Cardiac fibroblast (primary cell): ENCODE measurements around the gene MON1A.
"Not testable (repeated sequence)": the region's sequence is repeated elsewhere in the genome, so short reads cannot be mapped to it uniquely, and the experiment has no call there.

Experiments
- DNase-seq, 2 donors: peaks; one replicate each; pipeline versions ENCODE4 v3.0.0 to v3.0.0-alpha.2; 2010; ENCODE audit warnings: low read depth in 2 of 2
- H3K4me3 ChIP-seq, 2 donors: replicated peaks in 1 of 2; 1 replicate in 1 of 2; 2 replicates in 1 of 2; pipeline ENCODE4 v1.5.1; 2011; ENCODE audit warnings: low read depth in 2 of 2, low read length in 2 of 2, mild to moderate bottlenecking in 2 of 2, moderate library complexity in 1 of 2
- TF ChIP-seq, protein P1 (sequence below): IDR thresholded peaks from one replicate; pipeline ENCODE4 v1.5.1; 2011; ENCODE audit warnings: low read depth, mild to moderate bottlenecking, low read length, inconsistent platforms

MON1A gene

DNA sequence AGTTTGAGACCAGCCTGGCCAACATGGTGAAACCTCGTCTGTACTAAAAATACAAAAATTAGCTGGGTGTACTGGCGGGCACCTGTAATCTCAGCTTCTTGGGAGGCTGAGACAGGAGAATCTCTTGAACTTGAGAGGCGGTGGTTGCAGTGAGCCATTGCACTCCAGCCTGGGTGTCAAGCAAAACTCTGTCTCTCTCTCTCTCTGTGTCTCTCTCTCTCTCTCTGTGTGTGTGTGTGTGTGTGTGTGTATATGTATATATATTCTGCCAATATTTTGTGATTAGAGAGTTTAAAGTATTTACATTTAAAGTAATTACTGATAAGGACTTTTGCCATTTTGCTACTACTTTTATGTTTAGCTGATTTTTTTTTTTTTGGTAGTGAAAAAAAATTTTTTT lies 26.0 kb upstream of the MON1A start:
- TF ChIP-seq, protein P1, sequence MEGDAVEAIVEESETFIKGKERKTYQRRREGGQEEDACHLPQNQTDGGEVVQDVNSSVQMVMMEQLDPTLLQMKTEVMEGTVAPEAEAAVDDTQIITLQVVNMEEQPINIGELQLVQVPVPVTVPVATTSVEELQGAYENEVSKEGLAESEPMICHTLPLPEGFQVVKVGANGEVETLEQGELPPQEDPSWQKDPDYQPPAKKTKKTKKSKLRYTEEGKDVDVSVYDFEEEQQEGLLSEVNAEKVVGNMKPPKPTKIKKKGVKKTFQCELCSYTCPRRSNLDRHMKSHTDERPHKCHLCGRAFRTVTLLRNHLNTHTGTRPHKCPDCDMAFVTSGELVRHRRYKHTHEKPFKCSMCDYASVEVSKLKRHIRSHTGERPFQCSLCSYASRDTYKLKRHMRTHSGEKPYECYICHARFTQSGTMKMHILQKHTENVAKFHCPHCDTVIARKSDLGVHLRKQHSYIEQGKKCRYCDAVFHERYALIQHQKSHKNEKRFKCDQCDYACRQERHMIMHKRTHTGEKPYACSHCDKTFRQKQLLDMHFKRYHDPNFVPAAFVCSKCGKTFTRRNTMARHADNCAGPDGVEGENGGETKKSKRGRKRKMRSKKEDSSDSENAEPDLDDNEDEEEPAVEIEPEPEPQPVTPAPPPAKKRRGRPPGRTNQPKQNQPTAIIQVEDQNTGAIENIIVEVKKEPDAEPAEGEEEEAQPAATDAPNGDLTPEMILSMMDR, result no peak
- no peak overlapping the region for H3K4me3 ChIP-seq
- DNase-seq, result no peak

DNA sequence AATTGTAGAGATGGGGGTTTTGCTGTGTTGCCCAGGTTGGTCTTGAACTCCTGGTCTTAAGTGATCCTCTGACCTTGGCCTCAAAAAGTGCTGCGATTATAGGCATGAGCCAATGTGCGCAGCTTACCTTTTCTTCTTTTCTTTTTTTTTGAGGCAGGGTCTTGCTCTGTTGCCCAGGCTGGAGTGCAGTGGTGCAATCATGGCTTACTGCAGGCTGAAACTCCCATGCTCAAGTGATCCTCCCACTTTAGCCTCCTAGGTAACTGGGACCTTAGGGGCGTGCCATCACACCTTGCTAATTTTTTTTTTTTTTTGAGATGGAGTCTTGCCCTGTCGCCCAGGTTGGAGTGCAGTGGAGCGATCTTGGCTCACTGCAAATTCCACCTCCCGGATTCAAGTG lies 23.3 kb upstream of the MON1A start:
- no peak overlapping the region for H3K4me3 ChIP-seq
- DNase-seq, result no peak
- TF ChIP-seq, protein P1, result no peak

DNA sequence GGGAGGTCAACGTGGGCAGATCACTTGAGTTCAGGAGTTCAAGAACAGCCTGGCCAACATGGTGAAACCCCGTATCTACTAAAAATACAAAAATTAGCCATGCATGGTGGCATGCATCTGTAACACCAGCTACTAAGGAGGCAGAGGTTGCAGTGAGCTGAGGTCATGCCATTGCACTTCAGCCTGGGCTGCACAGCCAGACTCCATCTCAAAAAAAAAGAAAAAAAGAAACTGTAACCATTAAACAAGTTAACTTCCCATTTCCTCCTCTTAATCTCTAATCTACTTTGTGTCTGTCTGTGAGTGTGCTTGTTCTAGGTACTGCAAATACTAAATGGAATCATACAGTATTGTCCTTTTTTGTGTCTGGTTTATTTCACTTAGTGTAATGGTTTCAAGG lies 13.0 kb upstream of the MON1A start:
- DNase-seq, result no peak
- TF ChIP-seq, protein P1, result no peak
- no peak overlapping the region for H3K4me3 ChIP-seq

DNA sequence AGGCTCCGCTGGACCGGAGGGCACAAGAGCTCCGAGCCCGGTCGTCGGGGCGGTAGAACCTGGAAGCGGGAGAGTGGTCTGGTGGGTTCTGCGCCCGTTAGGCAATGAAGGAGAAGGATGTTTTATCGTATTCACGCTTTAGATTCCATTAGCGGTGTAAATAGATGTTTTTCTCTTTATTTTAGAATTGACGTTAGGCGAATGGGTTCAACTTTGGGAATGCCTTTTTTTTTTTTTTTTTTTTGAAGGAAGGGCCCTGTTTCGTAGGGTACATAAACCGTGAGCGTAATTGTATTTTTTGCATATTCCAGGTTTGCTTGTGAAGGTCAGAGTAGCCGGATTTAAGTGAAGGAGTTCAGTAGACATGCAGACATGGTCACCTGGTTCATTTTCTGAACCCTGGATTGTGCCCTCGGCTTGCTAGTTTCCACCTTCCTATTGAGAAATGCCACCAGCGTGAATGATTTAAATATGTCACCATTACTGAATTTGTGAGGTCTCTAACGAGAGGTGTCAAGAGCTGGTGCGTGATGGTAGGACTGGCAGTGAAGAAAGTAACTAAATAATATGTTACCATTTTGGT lies 11.1 kb upstream of the MON1A start:
- H3K4me3 ChIP-seq, result peak overlapping the region; percentile 89 to 91
- DNase-seq, result no peak
- TF ChIP-seq, protein P1, result no peak

- TF ChIP-seq, protein P1, result no peak
- DNase-seq, result peak; percentile 98 to 99
- peak within 1 kb of the TSS; percentile 89 to 91 for H3K4me3 ChIP-seq
Measured at GRCh38 chr3:49939858-49940666, 10.5 kb upstream of the MON1A start, which contains the start of gene RBM6. Gene RBM6 (plus strand): TSS chr3:49940150. CDS start chr3:49962642, 22,492 bp downstream.

GRCh38 chr3:49937090-49937489 lies 7.5 kb upstream of the MON1A start:
- no peak for DNase-seq
- TF ChIP-seq, protein P1, result no peak
- H3K4me3 ChIP-seq, result no peak overlapping the region

DNA sequence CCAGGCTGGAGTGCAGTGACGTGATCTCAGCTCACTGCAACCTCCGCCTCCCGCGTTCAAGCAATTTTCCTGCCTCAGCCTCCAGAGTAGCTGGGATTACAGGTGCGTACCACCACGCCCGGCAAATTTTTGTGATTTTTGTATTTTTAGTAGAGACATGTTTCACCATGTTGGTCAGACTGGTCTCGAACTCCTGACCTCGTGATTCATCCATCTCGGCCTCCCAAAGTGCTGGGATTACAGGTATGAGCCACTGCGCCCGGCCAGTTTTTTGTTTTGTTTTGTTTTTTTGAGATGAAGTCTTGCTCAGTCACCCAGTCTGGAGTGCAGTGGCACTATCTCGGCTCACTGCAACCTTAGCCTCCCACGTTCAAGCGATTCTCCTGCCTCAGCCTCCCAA lies 2.7 kb upstream of the MON1A start:
- not testable (repeated sequence) for H3K4me3 ChIP-seq, DNase-seq
